HL-60 (cell line): ENCODE measurements around the gene PKP1.

Experiments
- DNase-seq, 2 experiments: peaks; one replicate each; pipeline ENCODE4 v3.0.0-alpha.2; 2010 to 2020; ENCODE audit warnings: low read depth in 1 of 2, low spot score in 1 of 2
- H3K27ac ChIP-seq: fragments of 250-450 bp; sonication (Bioruptor Pico); replicated peaks from 2 replicates; pipeline ENCODE4 v1.5.1; 2020; ENCODE audit warnings: mild to moderate bottlenecking, moderate library complexity
- H3K27me3 ChIP-seq: fragments of 250-450 bp; sonication (Bioruptor Pico); 2 replicates; pipeline ENCODE4 v1.5.1; 2021; ENCODE audit warnings: mild to moderate bottlenecking, moderate library complexity; ENCODE audit not compliant: insufficient read depth, poor library complexity, severe bottlenecking
- H3K4me3 ChIP-seq: replicated peaks from 2 replicates; pipeline ENCODE4 v1.5.1; 2011; ENCODE audit warnings: mild to moderate bottlenecking, control low read depth, low read length; ENCODE audit not compliant: insufficient read depth
- GABPA ChIP-seq: IDR thresholded peaks from 2 replicates; pipeline ENCODE4 v1.6.1; 2012; ENCODE audit warnings: low read depth
- POLR2AphosphoS5 ChIP-seq: IDR thresholded peaks from 2 replicates; pipeline ENCODE4 v1.6.1; 2012; ENCODE audit warnings: low read depth
- SPI1 ChIP-seq: IDR thresholded peaks from 2 replicates; pipeline ENCODE4 v1.6.1; 2012; ENCODE audit warnings: low read depth, mild to moderate bottlenecking, borderline replicate concordance
- TF ChIP-seq, protein P1 (sequence below): IDR thresholded peaks from one replicate; pipeline ENCODE4 v1.5.1; 2011; ENCODE audit warnings: low read length, control low read depth, inconsistent platforms; ENCODE audit not compliant: insufficient read depth
- TF ChIP-seq, protein P2 (sequence below): IDR thresholded peaks from 2 replicates; pipeline ENCODE4 v1.6.1; 2012; ENCODE audit warnings: low read depth; ENCODE audit not compliant: insufficient replicate concordance

PKP1 gene

DNA sequence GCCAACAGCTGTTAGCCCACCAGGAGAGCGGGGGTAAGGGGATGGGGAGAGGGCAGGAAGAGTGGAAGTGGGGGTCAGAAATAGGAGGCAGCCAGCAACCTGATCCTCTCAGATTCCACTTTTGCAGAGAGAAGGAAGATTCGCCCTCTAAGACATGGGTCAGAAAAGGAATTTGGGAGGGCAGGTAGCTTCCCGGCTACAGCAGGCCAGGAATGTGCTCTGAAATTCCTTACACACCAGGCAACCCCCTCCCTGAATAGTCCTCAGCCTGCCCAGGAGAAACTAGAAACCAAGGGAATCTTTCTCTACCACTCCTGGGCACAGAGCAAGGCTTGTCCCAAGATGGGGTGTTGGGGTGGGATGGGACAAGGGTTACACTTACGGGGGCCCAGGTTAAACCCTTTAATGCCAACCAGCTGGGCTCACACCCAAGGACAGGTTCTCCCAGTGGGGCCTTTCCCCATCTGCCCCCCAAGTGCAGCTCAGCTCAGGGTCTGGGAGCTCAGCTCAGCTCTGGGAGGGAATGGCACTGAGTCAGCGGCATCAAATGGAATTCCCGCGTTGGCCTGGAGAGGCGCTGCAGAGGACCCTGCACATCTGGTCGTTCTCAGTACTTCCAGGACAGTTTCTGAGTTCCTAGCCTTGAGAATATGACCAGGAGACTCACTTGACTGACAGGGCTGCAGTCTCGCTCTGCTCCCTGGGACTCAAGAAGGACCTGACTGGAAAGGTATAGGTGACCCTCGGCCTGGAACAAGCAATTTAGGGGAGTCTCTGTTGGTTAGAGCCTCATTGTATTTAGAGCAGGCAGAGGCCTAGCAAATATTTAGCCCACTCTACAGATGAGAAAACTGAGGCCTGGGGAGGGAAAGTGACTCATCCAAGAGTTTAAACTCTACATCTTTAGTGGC lies 93.4 kb downstream of the PKP1 start:
- Histone ChIP-seq H3K27ac (no peak overlapping the region), H3K4me3 (no peak overlapping the region), H3K27me3 (peaks cover 6% of the 10 kb centered on the region)
- TF ChIP-seq, protein P1, sequence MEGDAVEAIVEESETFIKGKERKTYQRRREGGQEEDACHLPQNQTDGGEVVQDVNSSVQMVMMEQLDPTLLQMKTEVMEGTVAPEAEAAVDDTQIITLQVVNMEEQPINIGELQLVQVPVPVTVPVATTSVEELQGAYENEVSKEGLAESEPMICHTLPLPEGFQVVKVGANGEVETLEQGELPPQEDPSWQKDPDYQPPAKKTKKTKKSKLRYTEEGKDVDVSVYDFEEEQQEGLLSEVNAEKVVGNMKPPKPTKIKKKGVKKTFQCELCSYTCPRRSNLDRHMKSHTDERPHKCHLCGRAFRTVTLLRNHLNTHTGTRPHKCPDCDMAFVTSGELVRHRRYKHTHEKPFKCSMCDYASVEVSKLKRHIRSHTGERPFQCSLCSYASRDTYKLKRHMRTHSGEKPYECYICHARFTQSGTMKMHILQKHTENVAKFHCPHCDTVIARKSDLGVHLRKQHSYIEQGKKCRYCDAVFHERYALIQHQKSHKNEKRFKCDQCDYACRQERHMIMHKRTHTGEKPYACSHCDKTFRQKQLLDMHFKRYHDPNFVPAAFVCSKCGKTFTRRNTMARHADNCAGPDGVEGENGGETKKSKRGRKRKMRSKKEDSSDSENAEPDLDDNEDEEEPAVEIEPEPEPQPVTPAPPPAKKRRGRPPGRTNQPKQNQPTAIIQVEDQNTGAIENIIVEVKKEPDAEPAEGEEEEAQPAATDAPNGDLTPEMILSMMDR: peak; percentile 26
- no peak for TF ChIP-seq GABPA
- DNase-seq: no peak

DNA sequence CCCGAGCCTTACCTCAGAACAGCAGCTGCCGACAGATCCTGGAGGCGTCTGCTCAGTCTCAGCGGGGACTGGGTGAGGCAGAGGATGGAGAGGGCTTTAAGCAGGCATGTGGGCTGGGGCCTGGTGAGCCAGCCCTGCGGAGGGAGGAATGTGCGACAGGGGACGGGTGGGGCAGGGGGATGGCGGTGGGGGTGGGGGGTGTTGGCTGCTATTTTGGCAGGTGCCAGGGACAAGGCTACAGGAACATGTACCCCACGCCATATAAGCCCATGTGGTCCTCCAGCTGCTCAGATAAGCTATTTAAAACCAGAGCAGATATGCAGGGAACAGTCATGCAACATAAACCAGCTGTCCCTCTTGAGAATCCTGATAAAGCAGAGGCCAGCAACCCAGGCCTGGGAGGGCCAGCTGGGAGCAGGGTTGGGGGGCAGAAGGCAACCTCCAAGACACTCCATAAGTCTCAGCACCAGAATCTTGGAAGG lies 94.3 kb downstream of the PKP1 start, which contains the start of gene TNNT2:
Gene TNNT2 (minus strand): TSS at position 70 of the 482 bp plus-strand sequence. CDS start 4,426 bp downstream, outside the sequence.
- H3K27ac ChIP-seq: no peak within 1 kb of the TSS
- TF ChIP-seq POLR2AphosphoS5 (no peak), SPI1 (no peak), GABPA (no peak)
- TF ChIP-seq, protein P1: no peak
- TF ChIP-seq, protein P2, sequence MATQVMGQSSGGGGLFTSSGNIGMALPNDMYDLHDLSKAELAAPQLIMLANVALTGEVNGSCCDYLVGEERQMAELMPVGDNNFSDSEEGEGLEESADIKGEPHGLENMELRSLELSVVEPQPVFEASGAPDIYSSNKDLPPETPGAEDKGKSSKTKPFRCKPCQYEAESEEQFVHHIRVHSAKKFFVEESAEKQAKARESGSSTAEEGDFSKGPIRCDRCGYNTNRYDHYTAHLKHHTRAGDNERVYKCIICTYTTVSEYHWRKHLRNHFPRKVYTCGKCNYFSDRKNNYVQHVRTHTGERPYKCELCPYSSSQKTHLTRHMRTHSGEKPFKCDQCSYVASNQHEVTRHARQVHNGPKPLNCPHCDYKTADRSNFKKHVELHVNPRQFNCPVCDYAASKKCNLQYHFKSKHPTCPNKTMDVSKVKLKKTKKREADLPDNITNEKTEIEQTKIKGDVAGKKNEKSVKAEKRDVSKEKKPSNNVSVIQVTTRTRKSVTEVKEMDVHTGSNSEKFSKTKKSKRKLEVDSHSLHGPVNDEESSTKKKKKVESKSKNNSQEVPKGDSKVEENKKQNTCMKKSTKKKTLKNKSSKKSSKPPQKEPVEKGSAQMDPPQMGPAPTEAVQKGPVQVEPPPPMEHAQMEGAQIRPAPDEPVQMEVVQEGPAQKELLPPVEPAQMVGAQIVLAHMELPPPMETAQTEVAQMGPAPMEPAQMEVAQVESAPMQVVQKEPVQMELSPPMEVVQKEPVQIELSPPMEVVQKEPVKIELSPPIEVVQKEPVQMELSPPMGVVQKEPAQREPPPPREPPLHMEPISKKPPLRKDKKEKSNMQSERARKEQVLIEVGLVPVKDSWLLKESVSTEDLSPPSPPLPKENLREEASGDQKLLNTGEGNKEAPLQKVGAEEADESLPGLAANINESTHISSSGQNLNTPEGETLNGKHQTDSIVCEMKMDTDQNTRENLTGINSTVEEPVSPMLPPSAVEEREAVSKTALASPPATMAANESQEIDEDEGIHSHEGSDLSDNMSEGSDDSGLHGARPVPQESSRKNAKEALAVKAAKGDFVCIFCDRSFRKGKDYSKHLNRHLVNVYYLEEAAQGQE: no peak

DNA sequence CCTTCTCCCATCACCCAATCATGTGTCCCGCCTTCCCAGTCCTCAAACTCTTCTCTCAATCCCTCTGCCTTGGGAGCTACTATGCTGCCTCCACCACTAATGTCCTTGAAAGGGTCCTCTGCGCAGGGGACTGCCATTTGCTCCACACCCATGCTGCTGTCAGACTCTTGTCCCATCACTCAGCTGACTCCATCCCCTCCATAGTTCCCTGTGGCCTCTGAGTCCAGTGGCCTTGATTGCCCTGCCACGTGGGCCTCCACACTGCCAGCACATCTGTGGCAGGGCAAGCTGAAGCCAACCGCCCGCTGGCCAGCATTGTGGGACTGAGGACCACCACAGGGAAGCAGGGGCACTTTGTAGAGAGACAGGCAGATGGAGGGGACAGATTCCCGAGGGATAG lies 95.5 kb downstream of the PKP1 start:
- Histone ChIP-seq H3K27me3 (peaks cover 6% of the 10 kb centered on the region), H3K27ac (no peak overlapping the region), H3K4me3 (no peak overlapping the region)
- DNase-seq: no peak
- TF ChIP-seq, protein P2: no peak
- TF ChIP-seq GABPA: no peak
- TF ChIP-seq POLR2AphosphoS5: no peak
- no peak for TF ChIP-seq SPI1
- TF ChIP-seq, protein P1: no peak

More for the DNA sequence above, 94.3 kb downstream of the PKP1 start, which contains the start of gene TNNT2:
- Histone ChIP-seq H3K4me3 (no peak within 1 kb of the TSS), H3K27me3 (peaks cover 6% of the 10 kb centered on the region)
- no peak for DNase-seq
